HEK293 (cell line): ENCODE results near the gene KRT73.

ENCODE experiments used
- ATF2 ChIP-seq: fragments of 450-650 bp; formaldehyde crosslinking; IDR thresholded peaks from 2 replicates; pipeline ENCODE4 v1.5.1; 2016; ENCODE audit warnings: missing biosample characterization, missing genetic modification characterization, low read depth
- CTCF ChIP-seq: fragments of 450-650 bp; formaldehyde crosslinking; IDR thresholded peaks from 2 replicates; pipeline ENCODE4 v1.5.1; 2016; ENCODE audit warnings: missing biosample characterization, missing genetic modification characterization
- HOXA7 ChIP-seq: sonication (generic); formaldehyde crosslinking; IDR thresholded peaks from 2 replicates; pipeline ENCODE4 v1.8.1; 2022; ENCODE audit warnings: missing genetic modification reagents, borderline replicate concordance
- REST ChIP-seq: fragments of 450-650 bp; formaldehyde crosslinking; IDR thresholded peaks from 2 replicates; pipeline ENCODE4 v1.5.1; 2016; ENCODE audit warnings: missing biosample characterization, missing genetic modification characterization
- TCF7L2 ChIP-seq: IDR thresholded peaks from 2 replicates; pipeline ENCODE4 v1.6.1; 2011; ENCODE audit warnings: low read depth, mild to moderate bottlenecking, inconsistent platforms, low read length, moderate library complexity, borderline replicate concordance
- ZNF23 ChIP-seq: fragments of 450-650 bp; formaldehyde crosslinking; IDR thresholded peaks from 2 replicates; pipeline ENCODE4 v1.5.1; 2016; ENCODE audit warnings: missing biosample characterization, missing genetic modification characterization, borderline replicate concordance
- ZNF394 ChIP-seq: fragments of 450-650 bp; formaldehyde crosslinking; IDR thresholded peaks from 2 replicates; pipeline ENCODE4 v1.5.1; 2016; ENCODE audit warnings: missing biosample characterization, missing genetic modification characterization, mild to moderate bottlenecking, moderate library complexity, borderline replicate concordance
- ZNF707 ChIP-seq: fragments of 450-650 bp; formaldehyde crosslinking; IDR thresholded peaks from 2 replicates; pipeline ENCODE4 v1.5.1; 2016; ENCODE audit warnings: missing biosample characterization, missing genetic modification characterization
- ZNF777 ChIP-seq: fragments of 450-650 bp; formaldehyde crosslinking; IDR thresholded peaks from 2 replicates; pipeline ENCODE4 v1.5.1; 2017; ENCODE audit warnings: missing biosample characterization, missing genetic modification characterization, borderline replicate concordance
- ZXDB ChIP-seq: fragments of 450-650 bp; formaldehyde crosslinking; IDR thresholded peaks from 2 replicates; pipeline ENCODE4 v1.5.1; 2016; ENCODE audit warnings: missing biosample characterization, missing genetic modification characterization
- TF ChIP-seq, protein P1 (sequence below): IDR thresholded peaks from 2 replicates; pipeline ENCODE4 v1.6.1; 2011; ENCODE audit warnings: mild to moderate bottlenecking, low read depth, low read length, borderline replicate concordance

DNA sequence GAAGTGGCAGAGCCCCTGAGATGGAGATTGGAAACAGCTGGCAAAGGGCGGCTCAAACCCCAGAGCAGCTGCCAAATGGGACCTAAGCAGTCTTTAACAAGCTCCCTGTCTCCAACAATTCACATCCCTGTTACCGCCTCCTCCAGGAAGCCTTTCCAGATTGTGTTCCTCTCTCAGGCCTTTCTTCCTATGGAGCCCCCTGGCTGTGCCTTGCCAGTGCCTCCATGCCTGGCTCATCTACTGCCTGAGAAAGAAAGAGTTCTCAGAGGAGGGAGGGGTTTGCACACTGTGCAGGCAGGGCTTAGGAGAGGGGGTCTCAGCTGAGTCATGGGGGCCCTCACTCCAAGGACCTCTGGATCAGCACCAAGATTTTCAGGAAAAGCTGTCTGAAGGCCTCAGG, 35.9 kb downstream of the KRT73 start:
- no peak for TF ChIP-seq REST (tag by site-specific recombination)
- no peak for TF ChIP-seq ZNF777
- no peak for TF ChIP-seq ATF2
- TF ChIP-seq HOXA7 (CRISPR knock-in tag), result no peak
- TF ChIP-seq ZNF394, result no peak
- TF ChIP-seq ZNF23 (tag by site-specific recombination), result no peak
- no peak for TF ChIP-seq ZNF707 (tag by site-specific recombination)
- TF ChIP-seq CTCF (tag by site-specific recombination), result no peak
- TF ChIP-seq TCF7L2, result no peak
- no peak for TF ChIP-seq ZXDB (tag by site-specific recombination)
- TF ChIP-seq, protein P1, sequence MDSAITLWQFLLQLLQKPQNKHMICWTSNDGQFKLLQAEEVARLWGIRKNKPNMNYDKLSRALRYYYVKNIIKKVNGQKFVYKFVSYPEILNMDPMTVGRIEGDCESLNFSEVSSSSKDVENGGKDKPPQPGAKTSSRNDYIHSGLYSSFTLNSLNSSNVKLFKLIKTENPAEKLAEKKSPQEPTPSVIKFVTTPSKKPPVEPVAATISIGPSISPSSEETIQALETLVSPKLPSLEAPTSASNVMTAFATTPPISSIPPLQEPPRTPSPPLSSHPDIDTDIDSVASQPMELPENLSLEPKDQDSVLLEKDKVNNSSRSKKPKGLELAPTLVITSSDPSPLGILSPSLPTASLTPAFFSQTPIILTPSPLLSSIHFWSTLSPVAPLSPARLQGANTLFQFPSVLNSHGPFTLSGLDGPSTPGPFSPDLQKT, result no peak
